Activated effector memory CD4-positive, alpha-beta T cell treated with anti-CD3 and anti-CD28 coated beads, Interleukin-2, amount 50 U/mL, for 16 hours (primary cell): Measurements from ENCODE around the gene CENPE.
"Not testable (repeated sequence)": the region's sequence is repeated elsewhere in the genome, so short reads cannot be mapped to it uniquely, and the experiment has no call there.

Experiments
- DNase-seq: peaks from one replicate; pipeline ENCODE4 v3.0.0-alpha.2; 2020

CENPE gene, protein sequence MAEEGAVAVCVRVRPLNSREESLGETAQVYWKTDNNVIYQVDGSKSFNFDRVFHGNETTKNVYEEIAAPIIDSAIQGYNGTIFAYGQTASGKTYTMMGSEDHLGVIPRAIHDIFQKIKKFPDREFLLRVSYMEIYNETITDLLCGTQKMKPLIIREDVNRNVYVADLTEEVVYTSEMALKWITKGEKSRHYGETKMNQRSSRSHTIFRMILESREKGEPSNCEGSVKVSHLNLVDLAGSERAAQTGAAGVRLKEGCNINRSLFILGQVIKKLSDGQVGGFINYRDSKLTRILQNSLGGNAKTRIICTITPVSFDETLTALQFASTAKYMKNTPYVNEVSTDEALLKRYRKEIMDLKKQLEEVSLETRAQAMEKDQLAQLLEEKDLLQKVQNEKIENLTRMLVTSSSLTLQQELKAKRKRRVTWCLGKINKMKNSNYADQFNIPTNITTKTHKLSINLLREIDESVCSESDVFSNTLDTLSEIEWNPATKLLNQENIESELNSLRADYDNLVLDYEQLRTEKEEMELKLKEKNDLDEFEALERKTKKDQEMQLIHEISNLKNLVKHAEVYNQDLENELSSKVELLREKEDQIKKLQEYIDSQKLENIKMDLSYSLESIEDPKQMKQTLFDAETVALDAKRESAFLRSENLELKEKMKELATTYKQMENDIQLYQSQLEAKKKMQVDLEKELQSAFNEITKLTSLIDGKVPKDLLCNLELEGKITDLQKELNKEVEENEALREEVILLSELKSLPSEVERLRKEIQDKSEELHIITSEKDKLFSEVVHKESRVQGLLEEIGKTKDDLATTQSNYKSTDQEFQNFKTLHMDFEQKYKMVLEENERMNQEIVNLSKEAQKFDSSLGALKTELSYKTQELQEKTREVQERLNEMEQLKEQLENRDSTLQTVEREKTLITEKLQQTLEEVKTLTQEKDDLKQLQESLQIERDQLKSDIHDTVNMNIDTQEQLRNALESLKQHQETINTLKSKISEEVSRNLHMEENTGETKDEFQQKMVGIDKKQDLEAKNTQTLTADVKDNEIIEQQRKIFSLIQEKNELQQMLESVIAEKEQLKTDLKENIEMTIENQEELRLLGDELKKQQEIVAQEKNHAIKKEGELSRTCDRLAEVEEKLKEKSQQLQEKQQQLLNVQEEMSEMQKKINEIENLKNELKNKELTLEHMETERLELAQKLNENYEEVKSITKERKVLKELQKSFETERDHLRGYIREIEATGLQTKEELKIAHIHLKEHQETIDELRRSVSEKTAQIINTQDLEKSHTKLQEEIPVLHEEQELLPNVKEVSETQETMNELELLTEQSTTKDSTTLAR (N-terminal part only)

DNA sequence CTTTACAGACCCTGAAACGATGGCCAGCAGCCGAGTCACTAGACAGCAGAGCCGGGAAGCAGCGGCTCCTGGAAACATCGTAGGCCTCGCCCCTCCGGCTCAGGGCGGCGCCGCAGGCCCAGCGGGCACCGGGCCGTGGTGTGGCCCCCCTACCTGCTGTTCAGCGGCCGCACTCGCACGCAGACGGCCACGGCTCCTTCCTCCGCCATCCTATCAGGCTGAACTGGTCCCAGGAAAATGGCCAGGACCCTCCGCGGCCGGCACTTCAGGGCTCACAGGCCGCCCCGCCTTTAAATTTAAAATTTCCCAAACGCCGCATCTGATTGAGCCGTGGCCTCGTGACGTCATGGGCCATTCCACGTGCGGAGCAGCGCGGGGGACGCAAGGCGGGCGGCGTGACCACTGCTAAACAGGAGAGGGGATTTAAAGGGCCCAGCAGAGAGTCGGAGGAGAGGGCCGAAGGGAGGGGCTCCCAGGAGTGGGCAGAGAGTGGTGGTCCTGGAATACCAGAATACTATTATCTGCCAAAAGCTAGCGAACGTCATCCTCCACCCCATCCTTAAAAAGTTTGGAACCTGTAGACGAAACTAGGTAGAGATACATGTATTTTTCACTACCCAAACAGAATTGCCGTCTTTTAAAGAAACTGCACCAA lies at the start of gene CENPE:
Gene CENPE (minus strand): TSS at position 233 of the 655 bp plus-strand sequence. CDS start 24 bp downstream, at position 209.
- peak; percentile 94 for DNase-seq

- no peak for DNase-seq
Observed at GRCh38 chr4:103244251-103244650, 46.1 kb upstream of the CENPE start.

DNA sequence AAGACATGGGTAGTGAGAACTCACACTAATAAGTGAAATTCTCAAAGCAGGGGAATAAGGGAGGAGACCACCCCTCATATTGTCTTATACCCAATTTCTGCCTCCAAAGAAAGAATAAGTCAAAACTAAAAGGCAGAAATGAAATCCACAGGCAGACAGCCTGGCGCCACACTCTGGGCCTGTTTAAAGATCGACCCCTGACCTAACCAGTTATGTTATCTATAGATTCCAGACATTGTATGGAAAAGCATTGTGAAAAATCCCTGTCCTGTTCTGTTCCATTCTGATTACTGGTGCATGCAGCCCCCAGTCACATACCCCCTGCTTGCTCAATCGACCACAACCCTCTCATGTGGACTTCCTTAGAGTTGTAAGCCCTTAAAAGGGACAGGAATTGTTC lies 32.8 kb upstream of the CENPE start:
- DNase-seq: not testable (repeated sequence)

DNA sequence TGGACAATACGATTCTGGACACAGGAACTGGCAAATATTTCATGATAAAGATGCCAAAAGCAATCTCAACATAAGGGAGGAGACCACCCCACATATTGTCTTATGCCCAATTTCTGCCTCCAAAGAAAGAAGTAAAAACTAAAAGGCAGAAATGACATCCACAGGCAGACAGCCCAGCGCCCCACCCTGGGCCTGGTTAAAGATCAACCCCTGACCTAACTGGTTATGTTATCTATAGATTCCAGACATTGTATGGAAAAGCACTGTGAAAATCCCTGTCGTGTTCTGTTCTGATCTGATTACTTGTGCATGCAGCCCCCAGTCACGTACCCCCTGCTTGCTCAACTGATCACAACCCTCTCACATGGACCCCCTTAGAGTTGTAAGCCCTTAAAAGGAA lies 25.4 kb upstream of the CENPE start:
- not testable (repeated sequence) for DNase-seq

GRCh38 chr4:103207673-103208072 lies 9.5 kb upstream of the CENPE start:
- no peak for DNase-seq

DNA sequence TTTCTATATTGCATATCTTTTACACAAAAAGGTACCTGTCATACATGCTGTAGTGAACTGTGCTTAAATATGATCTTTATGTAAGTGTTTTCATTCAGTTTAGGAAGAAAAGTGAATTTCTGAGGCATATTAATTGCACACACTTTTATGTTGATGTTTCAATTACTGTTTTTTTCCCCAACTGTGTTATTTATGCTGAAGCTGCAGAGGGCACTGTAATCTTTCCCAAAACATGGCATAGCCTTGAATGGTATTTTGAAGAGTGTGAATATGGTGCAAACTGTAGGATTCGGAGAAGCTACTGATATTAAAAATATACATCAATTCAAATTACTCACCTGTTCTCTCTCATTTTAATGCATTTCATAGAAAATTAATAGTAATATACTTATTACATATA lies 6.0 kb upstream of the CENPE start:
- DNase-seq: no peak

DNA sequence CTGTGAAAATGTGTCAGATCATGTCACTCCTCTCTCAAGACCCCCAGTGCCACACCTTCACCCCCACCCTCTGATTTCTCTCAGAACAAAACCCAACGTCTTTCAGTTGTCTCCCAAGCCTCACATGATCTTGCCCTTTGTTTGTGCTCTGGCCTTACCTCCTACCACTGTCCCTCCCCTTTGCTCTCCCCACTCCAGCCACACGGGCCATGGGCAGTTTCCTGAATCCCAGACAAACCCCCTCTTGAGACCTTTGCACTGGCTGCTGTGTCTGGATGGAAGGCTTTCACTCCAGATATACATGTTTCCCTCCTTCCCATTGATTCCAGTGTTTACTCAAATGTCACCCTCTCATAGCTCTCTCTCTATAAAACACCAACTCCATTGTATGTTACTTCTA lies 3.6 kb upstream of the CENPE start:
- peak; percentile 52 for DNase-seq

GRCh38 chr4:103201253-103201652 lies 3.1 kb upstream of the CENPE start:
- no peak for DNase-seq

DNA sequence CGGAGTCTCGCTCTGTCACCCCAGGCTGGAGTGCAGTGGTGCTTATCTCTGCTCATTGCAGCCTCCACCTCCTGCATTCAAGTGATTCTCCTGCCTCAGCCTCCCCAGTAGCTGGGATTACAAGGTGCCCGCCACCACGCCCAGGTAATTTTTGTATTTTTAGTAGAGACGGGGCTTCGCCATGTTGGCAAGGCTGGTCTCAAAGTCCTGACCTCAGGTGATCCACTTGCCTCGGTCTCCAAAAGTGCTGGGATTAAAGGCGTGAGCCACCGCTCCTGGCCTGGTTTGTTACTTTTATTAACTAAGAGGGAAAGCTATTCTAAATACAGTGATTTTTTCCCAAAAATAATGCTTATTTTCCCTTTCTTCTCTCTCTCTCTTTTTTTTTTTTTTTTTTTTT lies 866 bp upstream of the CENPE start:
- DNase-seq: peak; percentile 30

DNA sequence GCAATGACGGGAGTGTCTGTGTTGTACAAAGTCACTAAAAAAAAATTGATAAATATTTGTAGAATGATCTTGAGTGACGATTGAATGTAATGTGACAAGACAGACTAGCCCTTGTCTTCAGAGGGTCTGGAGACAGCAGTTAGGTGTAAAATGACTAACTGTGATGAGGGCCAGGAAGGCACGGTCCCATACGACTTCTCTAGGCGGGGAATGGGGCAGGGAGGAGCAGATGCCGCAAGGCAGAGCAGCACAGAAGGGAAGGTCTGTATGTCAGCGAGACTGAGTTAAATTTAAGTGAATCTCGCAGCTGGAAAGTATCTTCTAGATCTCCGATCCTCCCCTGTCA lies 405 bp downstream of the CENPE start:
- no peak for DNase-seq

- no peak for DNase-seq
Observed at GRCh38 chr4:103193457-103193856, 4.7 kb downstream of the CENPE start.

- DNase-seq: no peak
Observed at GRCh38 chr4:103171006-103171405, 27.1 kb downstream of the CENPE start.

- not testable (repeated sequence) for DNase-seq
Observed at GRCh38 chr4:103169750-103170149, 28.4 kb downstream of the CENPE start.

DNA sequence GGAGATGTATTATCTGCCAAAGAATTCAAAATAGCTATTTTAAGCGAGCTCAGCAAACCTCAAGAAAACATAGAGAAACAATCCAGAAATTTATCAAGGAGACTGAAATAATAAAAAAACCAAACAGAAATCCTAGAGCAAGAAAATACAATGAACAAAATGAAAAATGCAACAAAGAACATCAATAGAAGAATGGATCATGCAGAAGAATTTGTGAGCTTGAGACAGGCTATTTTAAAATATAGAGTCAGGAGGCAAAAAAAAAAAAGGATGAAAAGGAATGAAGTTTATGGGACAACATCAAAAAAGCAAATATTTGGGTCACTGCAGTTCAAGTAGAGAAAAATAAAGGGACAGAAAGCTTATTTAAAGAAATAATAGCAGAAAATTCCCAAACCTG lies 29.1 kb downstream of the CENPE start:
- DNase-seq: no peak

GRCh38 chr4:103162176-103162575 lies 36.0 kb downstream of the CENPE start:
- no peak for DNase-seq

DNA sequence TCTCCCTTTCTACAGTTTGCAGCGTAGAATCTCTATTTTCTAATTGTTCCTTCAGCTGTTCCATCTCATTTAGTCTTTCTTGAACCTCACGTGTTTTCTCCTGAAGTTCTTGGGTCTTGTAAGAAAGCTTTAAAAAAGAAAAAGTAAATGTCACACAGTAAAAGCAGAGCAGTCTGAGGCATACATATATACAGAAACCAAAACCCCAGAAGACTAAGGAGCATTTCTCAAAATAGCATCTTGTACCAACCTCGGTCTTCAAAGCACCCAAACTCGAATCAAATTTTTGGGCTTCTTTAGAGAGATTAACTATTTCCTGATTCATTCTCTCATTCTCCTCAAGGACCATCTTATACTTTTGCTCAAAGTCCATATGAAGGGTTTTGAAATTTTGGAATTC lies 39.4 kb downstream of the CENPE start:
- DNase-seq: no peak

GRCh38 chr4:103156106-103156505 lies 42.0 kb downstream of the CENPE start:
- DNase-seq: no peak

GRCh38 chr4:103152381-103152780 lies 45.8 kb downstream of the CENPE start:
- DNase-seq: no peak

- DNase-seq: no peak
Observed at GRCh38 chr4:103150677-103151076, 47.5 kb downstream of the CENPE start.

DNA sequence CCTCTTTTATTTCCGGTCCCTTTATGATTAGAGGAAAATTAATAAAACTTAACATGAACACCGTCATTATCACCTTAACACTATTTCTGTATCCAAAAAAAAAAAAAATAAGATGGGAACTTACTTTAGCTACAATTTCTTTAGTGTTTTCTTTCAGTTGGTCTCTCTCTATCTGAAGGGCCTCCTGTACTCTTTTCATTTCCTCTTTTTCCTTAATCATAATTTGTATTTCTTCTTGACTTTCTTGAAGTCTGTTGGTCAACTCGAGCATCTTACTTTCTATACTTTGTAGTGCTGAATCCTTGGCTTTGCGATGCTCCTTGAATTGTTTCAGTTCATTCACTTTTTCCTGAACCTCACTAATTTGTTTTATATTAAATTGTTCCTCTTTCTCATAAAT lies 53.2 kb downstream of the CENPE start:
- DNase-seq: no peak

DNA sequence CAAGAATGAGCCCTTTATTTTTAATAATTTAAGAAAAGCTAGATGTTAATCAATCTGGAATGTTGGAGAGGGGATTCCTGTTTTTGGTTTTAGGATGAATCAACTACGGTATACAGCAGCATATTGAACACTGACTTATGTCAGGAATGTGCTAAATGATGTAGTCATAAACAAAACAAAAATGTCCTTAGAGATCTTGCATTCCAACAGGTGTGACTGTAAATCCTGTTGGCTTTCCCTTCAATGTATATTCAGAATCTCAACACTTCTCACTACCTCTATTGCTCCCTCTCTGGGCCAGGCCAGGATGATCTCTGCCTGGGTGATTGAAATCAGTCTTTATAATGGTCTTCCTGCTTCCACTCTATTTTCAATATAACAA lies 60.7 kb downstream of the CENPE start:
- no peak for DNase-seq

GRCh38 chr4:103136671-103137445 lies 61.3 kb downstream of the CENPE start:
- no peak for DNase-seq
